GM18909 (cell line): Measurements from ENCODE around the gene TPD52L2.
"Not testable (repeated sequence)": the region's sequence is repeated elsewhere in the genome, so short reads cannot be mapped to it uniquely, and the experiment has no call there.

Experiments used
- ATAC-seq: cut with Tn5 transposase; IDR thresholded peaks from one replicate; pipeline ENCODE4 v1.9.1; 2021; ENCODE audit warnings: mild to moderate bottlenecking; ENCODE audit not compliant: unreplicated experiment, poor library complexity

The TPD52L2 gene

GRCh38 chr20:63854766-63855362 lies 10.2 kb upstream of the TPD52L2 start:
- ATAC-seq = no peak

GRCh38 chr20:63855363-63856097 lies 9.5 kb upstream of the TPD52L2 start:
- no peak for ATAC-seq

GRCh38 chr20:63856098-63856511 lies 9.0 kb upstream of the TPD52L2 start:
- no peak for ATAC-seq

GRCh38 chr20:63857764-63858392 lies 7.2 kb upstream of the TPD52L2 start:
- ATAC-seq = no peak

DNA sequence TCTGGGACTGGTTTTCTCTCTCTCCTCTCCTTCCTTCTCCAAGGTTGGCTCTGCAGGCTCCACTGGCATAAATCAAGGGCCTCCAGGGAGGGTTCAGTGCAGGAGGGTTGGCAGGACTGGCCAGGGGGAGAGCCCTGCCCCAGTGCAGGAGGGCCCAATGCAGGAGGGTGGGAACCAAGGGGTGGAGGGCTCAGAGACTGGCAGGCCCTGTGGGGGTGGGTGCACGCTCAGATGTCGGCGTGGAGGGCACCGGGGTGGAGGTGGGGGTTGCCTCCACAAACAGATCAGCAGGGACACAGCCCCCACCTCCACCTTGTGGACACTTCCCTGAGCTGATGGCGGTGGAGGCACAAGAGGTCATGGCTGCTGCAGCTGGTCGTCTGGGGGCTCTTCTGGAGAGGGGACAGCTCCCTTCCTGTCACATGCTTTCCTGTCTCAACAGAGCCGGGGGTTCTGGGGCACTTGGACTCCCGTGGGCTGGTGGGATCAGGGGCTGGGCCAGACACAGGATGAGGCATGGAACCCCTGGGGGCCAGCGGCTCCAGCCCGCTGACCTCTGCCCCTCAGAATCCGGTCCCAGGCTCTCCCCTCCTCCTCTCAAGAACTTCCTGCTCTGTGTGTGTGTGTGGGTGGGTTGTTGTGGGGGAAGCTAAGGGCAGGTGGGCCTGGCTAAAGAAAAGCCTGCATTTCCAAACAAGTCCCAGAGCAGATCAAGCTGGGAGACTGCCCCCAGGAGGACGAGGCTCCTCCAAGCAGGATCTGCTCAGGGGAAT lies 6.5 kb upstream of the TPD52L2 start:
- no peak for ATAC-seq

- no peak for ATAC-seq
Measured at GRCh38 chr20:63859166-63859699, 5.8 kb upstream of the TPD52L2 start.

DNA sequence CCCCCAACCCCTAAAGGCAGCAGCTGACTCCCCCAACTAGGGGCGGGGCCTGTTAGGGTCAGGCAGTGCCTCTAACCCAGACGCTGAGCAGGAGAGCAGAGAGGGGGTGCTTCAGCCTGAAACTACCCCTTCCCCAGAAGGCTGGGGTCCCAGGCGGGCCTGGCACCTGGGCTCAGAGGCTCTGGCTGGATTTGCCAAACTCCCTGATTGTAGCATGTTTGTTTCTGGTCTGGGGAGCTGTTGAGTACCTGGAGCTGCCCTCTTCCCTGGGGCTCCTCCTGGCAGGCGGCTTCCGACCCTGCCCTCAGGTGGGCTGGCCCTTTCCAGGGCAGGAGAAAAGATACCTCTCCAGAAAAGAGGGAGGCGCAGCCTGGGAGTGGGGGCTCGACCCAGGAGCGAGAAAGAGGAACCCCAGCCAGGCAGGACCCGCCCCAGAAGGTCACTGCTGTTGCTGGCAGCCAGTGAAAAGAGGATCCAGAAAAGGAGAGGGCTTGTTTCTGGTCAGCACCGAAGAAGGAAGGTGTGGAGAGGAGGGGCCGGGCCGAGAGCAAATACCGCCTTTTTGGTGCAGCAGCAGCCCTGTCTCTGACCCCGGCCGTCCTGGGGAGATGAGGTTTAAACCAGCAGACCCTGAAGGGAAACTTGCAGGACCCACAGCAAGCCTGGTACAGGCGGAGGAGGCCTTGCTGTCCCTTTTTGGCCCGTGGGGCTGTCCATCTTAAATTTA lies 4.6 kb upstream of the TPD52L2 start:
- ATAC-seq = no peak

GRCh38 chr20:63861365-63861934 lies 3.6 kb upstream of the TPD52L2 start, which contains the start of gene ABHD16B:
TSS of gene ABHD16B (plus strand) at chr20:63861498. CDS start at chr20:63861541, 43 bp downstream.
- no peak for ATAC-seq

DNA sequence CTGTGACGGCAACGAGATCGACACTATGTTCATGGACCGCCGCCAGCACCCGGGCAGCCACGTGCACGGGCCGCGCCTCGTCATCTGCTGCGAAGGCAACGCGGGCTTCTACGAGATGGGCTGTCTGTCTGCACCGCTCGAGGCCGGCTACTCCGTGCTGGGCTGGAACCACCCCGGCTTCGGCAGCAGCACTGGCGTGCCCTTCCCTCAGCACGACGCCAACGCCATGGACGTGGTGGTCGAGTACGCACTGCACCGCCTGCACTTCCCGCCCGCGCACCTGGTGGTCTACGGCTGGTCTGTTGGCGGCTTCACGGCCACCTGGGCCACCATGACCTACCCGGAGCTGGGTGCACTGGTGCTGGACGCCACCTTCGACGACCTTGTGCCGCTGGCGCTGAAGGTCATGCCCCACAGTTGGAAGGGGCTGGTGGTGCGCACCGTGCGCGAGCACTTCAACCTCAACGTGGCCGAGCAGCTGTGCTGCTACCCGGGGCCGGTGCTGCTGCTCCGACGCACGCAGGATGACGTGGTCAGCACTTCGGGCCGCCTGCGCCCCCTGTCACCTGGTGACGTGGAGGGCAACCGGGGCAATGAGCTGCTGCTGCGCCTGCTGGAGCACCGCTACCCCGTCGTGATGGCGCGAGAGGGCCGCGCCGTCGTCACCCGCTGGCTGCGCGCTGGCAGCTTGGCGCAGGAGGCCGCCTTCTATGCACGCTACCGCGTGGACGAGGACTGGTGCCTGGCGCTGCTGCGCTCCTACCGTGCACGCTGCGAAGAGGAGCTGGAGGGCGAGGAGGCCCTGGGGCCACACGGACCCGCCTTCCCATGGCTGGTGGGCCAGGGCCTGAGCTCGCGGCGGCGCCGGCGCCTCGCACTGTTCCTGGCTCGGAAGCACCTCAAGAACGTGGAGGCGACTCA lies 2.8 kb upstream of the TPD52L2 start:
- no peak for ATAC-seq

DNA sequence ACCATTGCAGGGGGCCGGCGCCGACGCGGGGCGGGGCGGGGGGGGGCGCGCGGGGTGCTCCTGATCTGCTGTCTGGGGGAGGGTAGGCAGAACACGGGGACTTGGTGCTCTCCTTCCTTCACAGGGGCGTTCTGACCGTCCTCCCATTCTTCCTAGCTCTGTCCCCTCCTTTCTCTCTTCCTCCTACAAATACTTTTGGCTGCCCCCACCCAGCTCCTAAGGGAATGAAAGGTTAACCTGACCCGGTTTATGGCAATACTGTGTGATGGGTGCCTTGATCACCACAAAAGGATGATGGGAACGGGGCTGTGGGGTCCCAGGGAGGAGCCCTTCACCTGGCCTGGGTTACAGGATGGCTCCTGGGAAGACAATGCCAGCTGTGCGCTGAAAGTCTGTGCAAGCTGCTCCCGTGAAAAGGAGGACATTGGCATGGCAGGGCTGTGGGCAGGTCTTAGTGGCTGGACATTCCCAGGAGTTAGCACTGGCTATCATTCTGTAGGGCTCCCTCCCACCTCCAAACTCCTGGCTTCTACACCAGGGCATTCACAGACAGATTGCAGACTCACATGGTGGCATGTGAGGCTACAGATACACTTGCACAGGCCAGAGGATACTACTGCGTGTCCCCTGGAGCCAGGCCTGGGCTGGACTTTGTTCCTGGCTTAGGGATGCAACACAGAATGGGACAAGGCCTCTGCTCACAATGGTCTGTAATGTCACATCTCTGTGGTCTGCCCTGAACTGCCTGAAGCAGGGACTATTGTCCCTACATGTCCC lies 1.9 kb upstream of the TPD52L2 start:
- no peak for ATAC-seq

- peak; percentile 63 for ATAC-seq
Measured at GRCh38 chr20:63863798-63864544, 1.1 kb upstream of the TPD52L2 start.

GRCh38 chr20:63864545-63864977 lies 509 bp upstream of the TPD52L2 start:
- peak; percentile 2 for ATAC-seq

DNA sequence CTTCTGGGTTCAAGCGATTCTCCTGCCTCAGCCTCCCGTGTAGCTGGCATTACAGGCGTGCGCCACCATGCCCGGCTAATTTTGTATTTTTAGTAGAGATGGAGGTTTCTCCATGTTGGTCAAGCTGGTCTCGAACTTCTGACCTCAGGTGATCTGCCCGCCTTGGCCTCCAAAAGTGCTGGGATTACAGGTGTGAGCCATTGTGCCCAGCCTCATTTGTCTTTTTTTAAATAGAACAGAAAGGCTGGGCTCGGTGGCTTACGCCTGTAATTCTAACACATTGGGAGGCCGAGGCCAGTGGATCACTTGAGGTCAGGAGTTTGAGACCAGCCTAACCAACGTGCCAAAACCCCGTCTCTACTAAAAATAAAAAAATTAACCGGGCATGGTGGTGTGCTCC lies 2.0 kb downstream of the TPD52L2 start:
- ATAC-seq = not testable (repeated sequence)

GRCh38 chr20:63868264-63868663 lies 3.2 kb downstream of the TPD52L2 start:
- ATAC-seq = no peak

- no peak for ATAC-seq
Measured at GRCh38 chr20:63873477-63873971, 8.5 kb downstream of the TPD52L2 start.

GRCh38 chr20:63874241-63874640 lies 9.2 kb downstream of the TPD52L2 start:
- not testable (repeated sequence) for ATAC-seq
